Aorta (tissue), 5 donors: ENCODE data around the gene CEP350. TPM values are rescaled to one million over a fixed set of nuclear protein-coding genes. Genes with fewer than 3 reads are reported as not detected.

ENCODE experiments used
- ATAC-seq: fragments of 200-7000 bp; cut with Tn5 transposase; one replicate; pipeline ENCODE4 v1.9.1; 2022; ENCODE audit warnings: moderate library complexity; ENCODE audit not compliant: low FRiP score
- DNase-seq, 2 donors: peaks; one replicate each; pipeline ENCODE4 v3.0.0-alpha.2; 2020
- H3K27ac ChIP-seq, 2 donors: one replicate each; pipeline ENCODE4 v1.5.1; 2013; ENCODE audit warnings: low read length in 2 of 2, mild to moderate bottlenecking in 2 of 2, moderate library complexity in 2 of 2, control low read depth in 1 of 2, inconsistent platforms in 1 of 2, low read depth in 1 of 2
- H3K27me3 ChIP-seq, 2 donors: one replicate each; pipeline ENCODE4 v1.6.1; 2013; ENCODE audit warnings: control low read depth in 1 of 2, low read length in 1 of 2, mild to moderate bottlenecking in 1 of 2, moderate library complexity in 1 of 2; ENCODE audit not compliant: insufficient read depth in 2 of 2, control insufficient read depth in 1 of 2
- H3K36me3 ChIP-seq, 2 donors: one replicate each; pipeline ENCODE4 v1.6.1; 2013; ENCODE audit warnings: control low read depth in 1 of 2, low read length in 1 of 2, mild to moderate bottlenecking in 1 of 2; ENCODE audit not compliant: insufficient read depth in 2 of 2, control insufficient read depth in 1 of 2
- H3K4me1 ChIP-seq, 2 donors: one replicate each; pipeline ENCODE4 v1.6.1; 2013; ENCODE audit warnings: low read length in 2 of 2, control low read depth in 1 of 2, mild to moderate bottlenecking in 1 of 2, moderate library complexity in 1 of 2; ENCODE audit not compliant: insufficient read depth in 2 of 2, control insufficient read depth in 1 of 2
- H3K4me3 ChIP-seq, 2 donors: one replicate each; pipeline ENCODE4 v1.5.1; 2013; ENCODE audit warnings: low read length in 2 of 2, control low read depth in 1 of 2, mild to moderate bottlenecking in 1 of 2
- H3K9me3 ChIP-seq: one replicate; pipeline ENCODE4 v1.6.1; 2013; ENCODE audit warnings: mild to moderate bottlenecking, low read length; ENCODE audit not compliant: control insufficient read depth
- WGBS, 2 donors: extraction: QIAGEN DNeasy Blood & Tissue Kit; methylation state at CpG; one replicate each; pipeline ENCODE4 v1.1.7; 2013; 5-methylcytosine and 5-hydroxymethylcytosine counted together
- intact Hi-C, 2 donors: fragments of 100-400 bp; cut with DNase I; formaldehyde crosslinking; loops; one replicate each; pipeline versions ENCODE4 v1.14.2 to v1.15.0; 2022
- polyA plus RNA-seq, 2 donors: library from polyadenylated mRNA; stranded (reverse); fragments of 200-250 nt; gene quantifications; one replicate each; pipeline ENCODE4 v1.2.3, GENCODE V29; 2013
- total RNA-seq, 2 donors: library from RNA; stranded (reverse); fragmentation: NEBNext Ultra II Directional; extraction: Animal tissue kit (Norgen Biotek cat#: 25700); gene quantifications; one replicate each; pipeline ENCODE4 v1.2.1, GENCODE V29; 2021
- donor health status: healthy with polysubstance abuse.
- donor health status: Bipolar disorder and iron deficiency.
- donor health status: DM: no; HTN: no; CAD: no.
- donor health status: DM: no; HTN: no; CAD: no.
- donor health status: DM: yes; HTN: yes; CAD: no.

The CEP350 gene
- total and polyA plus RNA-seq, 4 donors = 4.3 to 61.3 (median 29.4) TPM

DNA sequence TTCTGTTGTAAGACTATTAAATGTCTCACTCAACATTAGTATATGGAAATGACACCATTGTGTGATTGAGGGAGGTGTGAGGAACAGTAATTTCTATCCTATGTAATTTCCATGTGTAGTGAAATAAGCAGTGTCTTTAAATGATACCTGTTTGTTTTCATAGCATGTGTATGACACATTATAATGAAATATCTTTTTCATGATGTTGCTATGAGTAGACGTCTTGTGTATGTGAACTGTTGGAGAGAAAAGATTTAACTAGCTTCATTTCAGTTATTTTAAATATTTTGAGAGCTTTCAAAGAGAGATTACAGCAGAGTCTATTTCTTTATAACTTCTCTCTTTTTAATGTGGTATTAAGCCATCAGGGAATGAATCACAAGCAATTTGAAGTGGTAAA, 128.6 kb downstream of the CEP350 start:
- Histone ChIP-seq H3K27me3 (no peaks in the 10 kb centered on the region), H3K4me1 (no peaks in the 10 kb centered on the region), H3K36me3 (peaks cover 0 to 5% of the 10 kb centered on the region in 2 donors), H3K27ac (no peak overlapping the region), H3K4me3 (no peak overlapping the region), H3K9me3 (no peaks in the 10 kb centered on the region)
- WGBS, 2 donors = 44 to 59% methylated on average over 1 of the region's 1 CpG
- intact Hi-C loops = no loop called here
- ATAC-seq (no peak), DNase-seq (no peak)

DNA sequence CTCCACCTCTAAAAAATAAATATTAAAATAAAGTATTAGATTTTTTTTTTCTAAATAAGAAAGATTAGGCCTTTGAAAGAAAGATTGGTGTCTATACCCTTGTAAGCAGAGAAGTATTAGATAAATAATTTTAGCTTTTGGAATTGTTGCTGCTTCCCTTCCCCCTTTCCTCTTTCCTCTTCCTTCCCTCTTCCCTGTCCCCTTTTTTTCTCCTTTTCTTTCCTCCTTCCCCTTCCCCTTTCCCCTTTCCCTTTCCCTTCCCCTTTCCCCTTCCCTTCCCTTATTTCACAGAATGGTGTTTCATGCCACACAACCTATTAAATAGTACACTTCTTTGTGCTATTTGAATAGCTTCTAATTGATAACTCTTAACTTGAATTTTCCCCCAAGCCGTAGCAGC, 130.3 kb downstream of the CEP350 start:
- no peaks in the 10 kb centered on the region for H3K27me3 ChIP-seq
- H3K4me1 ChIP-seq = no peaks in the 10 kb centered on the region
- H3K27ac ChIP-seq = no peak overlapping the region
- H3K9me3 ChIP-seq = no peaks in the 10 kb centered on the region
- intact Hi-C loops = no loop called here
- no peak for ATAC-seq
- no peak for DNase-seq
- H3K4me3 ChIP-seq = no peak overlapping the region
- WGBS, 2 donors = 92 to 100% methylated on average over 1 of the region's 1 CpG
- H3K36me3 ChIP-seq = peaks cover 0 to 5% of the 10 kb centered on the region in 2 donors

DNA sequence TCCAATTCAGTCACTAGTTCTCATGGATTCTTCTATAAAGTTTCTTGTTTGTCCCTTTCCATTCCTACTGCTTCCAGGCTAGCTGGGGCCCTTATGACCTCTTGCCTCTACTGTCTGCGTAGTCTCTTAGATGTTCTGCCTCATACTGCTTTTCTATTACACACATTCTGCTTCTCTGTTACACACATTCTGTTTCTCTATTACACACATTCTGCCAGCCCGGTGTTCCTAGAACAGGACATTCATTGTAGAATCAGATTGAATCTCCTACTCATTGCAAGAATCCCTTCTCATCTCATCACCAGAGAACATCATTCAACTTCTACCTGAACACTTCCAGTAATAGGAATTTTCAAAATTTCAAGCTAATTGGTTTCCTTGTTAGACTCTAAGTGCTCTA, 130.7 kb downstream of the CEP350 start:
- no peaks in the 10 kb centered on the region for H3K27me3 ChIP-seq
- H3K36me3 ChIP-seq = peaks cover 0 to 5% of the 10 kb centered on the region in 2 donors
- 94 to 98% methylated on average over 2 of the region's 2 CpGs for WGBS, 2 donors
- ATAC-seq = no peak
- intact Hi-C loops = no loop called here
- H3K4me1 ChIP-seq = no peaks in the 10 kb centered on the region
- no peak overlapping the region for H3K27ac ChIP-seq
- H3K9me3 ChIP-seq = no peaks in the 10 kb centered on the region
- no peak for DNase-seq
- no peak overlapping the region for H3K4me3 ChIP-seq

DNA sequence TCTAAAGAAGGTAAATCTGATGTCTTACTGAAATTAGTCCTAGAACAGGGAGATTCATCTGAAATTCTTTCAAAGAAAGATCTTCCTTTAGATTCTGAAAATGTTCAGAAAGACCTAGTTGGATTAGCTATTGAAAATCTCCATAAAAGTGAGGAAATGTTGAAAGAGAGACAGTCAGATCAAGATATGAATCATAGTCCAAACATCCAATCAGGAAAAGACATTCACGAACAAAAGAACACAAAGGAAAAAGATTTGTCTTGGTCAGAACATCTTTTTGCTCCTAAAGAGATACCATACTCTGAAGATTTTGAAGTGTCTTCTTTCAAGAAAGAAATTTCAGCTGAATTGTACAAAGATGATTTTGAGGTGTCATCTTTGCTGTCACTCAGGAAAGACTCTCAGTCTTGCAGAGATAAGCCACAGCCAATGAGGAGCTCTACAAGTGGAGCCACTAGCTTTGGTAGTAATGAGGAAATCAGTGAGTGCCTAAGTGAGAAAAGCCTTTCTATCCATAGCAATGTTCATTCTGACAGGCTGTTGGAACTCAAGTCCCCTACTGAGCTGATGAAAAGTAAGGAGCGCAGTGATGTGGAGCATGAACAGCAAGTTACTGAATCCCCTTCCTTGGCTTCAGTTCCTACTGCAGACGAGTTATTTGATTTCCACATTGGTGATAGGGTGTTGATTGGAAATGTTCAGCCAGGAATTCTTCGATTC, 138.5 kb downstream of the CEP350 start:
- WGBS, 2 donors = 87 to 89% methylated on average over 4 of the region's 4 CpGs
- Histone ChIP-seq H3K36me3 (peaks cover 3 to 8% of the 10 kb centered on the region in 2 donors), H3K9me3 (no peaks in the 10 kb centered on the region), H3K4me1 (no peaks in the 10 kb centered on the region), H3K27me3 (no peaks in the 10 kb centered on the region), H3K27ac (no peak overlapping the region), H3K4me3 (no peak overlapping the region)
- no peak for DNase-seq
- intact Hi-C loops = no loop called here
- no peak for ATAC-seq

DNA sequence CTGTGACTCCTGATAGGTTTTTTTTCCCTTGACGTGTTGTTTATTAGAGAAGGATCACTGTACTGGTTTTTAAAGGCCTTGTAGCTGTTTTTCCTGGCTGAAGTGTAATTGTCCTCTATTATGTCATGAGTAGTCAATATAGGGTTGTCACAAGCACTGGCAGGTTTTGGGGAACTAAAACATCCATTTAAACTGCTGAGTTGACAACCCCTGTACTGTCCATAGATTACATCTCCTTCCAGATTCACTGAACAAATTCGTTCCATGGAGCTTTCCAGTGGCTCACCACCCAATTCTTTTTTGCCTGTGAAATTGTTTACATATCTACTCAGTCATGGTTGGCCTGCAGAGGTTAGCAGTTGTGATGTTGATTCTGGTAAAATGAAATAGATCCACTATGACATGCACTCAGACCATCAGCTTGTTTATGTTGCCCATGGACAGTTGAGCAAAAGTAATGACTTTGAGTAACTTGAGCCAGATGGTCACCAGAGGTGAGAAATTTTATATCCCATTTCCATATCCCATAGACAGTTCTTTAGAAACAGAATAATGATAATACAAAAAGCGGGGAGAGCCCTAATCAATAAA, 140.2 kb downstream of the CEP350 start:
- DNase-seq (no peak), ATAC-seq (no peak)
- intact Hi-C loops = no loop called here
- H3K4me3 ChIP-seq = no peak overlapping the region
- H3K36me3 ChIP-seq = peaks cover 6 to 8% of the 10 kb centered on the region in 2 donors
- H3K27me3 ChIP-seq = no peaks in the 10 kb centered on the region
- 85 to 86% methylated on average over 3 of the region's 3 CpGs for WGBS, 2 donors
- H3K27ac ChIP-seq = no peak overlapping the region
- no peaks in the 10 kb centered on the region for H3K9me3 ChIP-seq
- H3K4me1 ChIP-seq = no peaks in the 10 kb centered on the region

DNA sequence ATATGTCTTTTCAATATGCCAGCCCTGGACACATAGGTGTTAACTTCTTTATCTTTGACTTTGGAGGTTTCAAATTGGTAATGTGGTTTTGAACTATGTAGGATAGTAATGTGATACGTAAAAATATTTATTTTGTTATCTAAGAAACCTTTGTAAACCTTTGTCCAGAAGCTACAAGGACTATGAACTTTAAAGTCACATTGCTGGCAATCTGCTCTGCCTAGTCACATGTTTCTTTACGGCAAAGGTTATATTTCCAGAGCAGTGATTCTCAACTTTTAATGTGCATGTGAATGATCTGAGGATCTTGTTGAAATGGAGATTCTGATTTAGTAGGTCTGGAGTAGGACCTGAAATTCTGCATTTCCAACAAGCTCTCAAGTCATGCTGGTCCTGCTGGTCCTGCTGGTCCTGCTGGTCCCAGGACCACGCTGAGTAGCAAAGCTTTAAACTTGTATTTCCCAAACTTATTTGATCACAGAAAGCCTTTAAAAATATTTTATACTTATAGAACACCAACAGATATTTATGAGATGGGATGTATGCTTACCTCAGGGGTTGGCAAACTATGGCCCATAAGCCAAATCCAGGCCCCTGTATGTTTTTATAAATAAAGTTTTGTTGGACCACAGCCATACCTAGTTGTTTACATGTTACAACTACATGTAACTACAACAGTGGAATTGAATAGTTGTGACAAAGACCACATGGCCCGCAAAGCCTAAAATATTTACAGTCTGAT, 142.1 kb downstream of the CEP350 start:
- H3K4me1 ChIP-seq = no peaks in the 10 kb centered on the region
- H3K27ac ChIP-seq = no peak overlapping the region
- no peaks in the 10 kb centered on the region for H3K27me3 ChIP-seq
- ATAC-seq (no peak), DNase-seq (no peak)
- 86 to 88% methylated on average over 4 of the region's 4 CpGs for WGBS, 2 donors
- intact Hi-C loops = no loop called here
- H3K9me3 ChIP-seq = no peaks in the 10 kb centered on the region
- peaks cover 6 to 8% of the 10 kb centered on the region in 2 donors for H3K36me3 ChIP-seq
- no peak overlapping the region for H3K4me3 ChIP-seq

DNA sequence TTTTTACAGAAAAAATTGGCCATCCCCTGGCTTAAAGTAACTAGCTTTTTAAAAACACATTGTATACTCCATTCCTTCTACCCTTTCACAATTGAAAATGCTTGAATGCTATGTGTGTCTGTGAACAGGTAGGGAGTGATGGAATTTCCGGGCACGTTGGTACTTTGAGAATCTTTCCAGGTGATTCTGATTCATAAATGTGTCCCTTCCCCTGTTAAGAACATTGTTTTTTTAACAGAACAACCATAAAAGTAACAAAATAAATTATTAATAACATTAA, 142.7 kb downstream of the CEP350 start:
- DNase-seq (no peak), ATAC-seq (no peak)
- H3K4me3 ChIP-seq = no peak overlapping the region
- intact Hi-C loops = no loop called here
- no peaks in the 10 kb centered on the region for H3K9me3 ChIP-seq
- no peak overlapping the region for H3K27ac ChIP-seq
- 83 to 86% methylated on average over 2 of the region's 2 CpGs for WGBS, 2 donors
- no peaks in the 10 kb centered on the region for H3K27me3 ChIP-seq
- H3K36me3 ChIP-seq = peaks cover 6 to 8% of the 10 kb centered on the region in 2 donors
- no peaks in the 10 kb centered on the region for H3K4me1 ChIP-seq

DNA sequence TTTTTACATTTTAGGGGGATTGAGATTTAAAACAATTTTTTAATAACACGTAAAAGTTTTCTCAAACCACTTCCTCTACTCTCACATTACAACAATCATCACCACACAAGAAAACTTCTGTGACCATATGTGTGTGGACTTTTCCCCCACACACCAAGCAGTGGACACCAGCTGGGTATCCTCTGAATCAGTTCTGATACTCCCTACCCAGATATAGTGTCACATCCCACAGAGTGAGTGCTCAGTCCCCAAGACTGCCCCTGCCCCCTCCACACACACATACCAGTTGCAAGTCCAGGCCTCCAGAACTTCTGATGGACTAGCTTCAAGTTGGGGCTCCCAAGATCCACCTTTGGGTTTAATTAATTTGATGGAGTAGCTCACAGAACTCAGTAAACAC, 146.8 kb downstream of the CEP350 start:
- Histone ChIP-seq H3K27me3 (no peaks in the 10 kb centered on the region), H3K9me3 (no peaks in the 10 kb centered on the region), H3K4me1 (no peaks in the 10 kb centered on the region), H3K4me3 (no peak overlapping the region), H3K36me3 (peaks cover 2 to 7% of the 10 kb centered on the region in 2 donors), H3K27ac (no peak overlapping the region)
- 87 to 88% methylated on average over 1 of the region's 1 CpG for WGBS, 2 donors
- ATAC-seq (no peak), DNase-seq (no peak)
- intact Hi-C loops = loop anchor here (5.0 to 10.0 kb wide), 2 partner anchors 73 to 76 kb away; no protein-coding TSS in a partner anchor

DNA sequence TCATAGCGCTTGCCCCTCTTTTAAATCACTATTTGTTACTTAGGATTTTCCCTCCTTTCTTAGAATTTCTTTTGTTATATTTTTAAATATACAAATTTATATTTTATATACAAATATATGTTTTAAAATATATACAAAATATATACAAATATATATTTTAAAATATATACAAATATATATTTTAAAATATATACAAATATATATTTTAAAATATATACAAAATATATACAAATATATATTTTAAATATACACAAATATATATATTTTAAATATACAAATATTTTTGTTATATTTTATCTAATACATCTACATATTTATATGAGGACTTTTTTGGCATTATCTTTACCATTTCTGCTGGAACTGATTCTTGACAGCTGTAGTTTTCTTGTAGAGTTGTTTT, 149.2 kb downstream of the CEP350 start:
- no peak overlapping the region for H3K4me3 ChIP-seq
- intact Hi-C loops = loop anchor here (5.0 to 10.0 kb wide), 2 partner anchors 71 to 73 kb away; no protein-coding TSS in a partner anchor
- ATAC-seq = no peak
- H3K27me3 ChIP-seq = no peaks in the 10 kb centered on the region
- no peaks in the 10 kb centered on the region for H3K9me3 ChIP-seq
- H3K4me1 ChIP-seq = no peaks in the 10 kb centered on the region
- no peak overlapping the region for H3K27ac ChIP-seq
- no peak for DNase-seq
- H3K36me3 ChIP-seq = peaks cover 0 to 6% of the 10 kb centered on the region in 2 donors
- 97 to 99% methylated on average over 1 of the region's 1 CpG for WGBS, 2 donors
